ENCODE results near the gene FRYL. TPM values are rescaled to one million over a fixed set of nuclear protein-coding genes. Genes with fewer than 3 reads are reported as not detected.

Gene FRYL
- total and polyA plus RNA-seq, 2 of the 13 experiments (the other 11 are each of a cell fraction or from before 2014, with no cell fraction given), result 9.7 to 19.6 TPM

- 0 out of 2 replicates have a peak, but pooled peaks have one; percentile 32 for TF ChIP-seq CEBPB (IDR thresholded peaks at IDR 0.05; ENCODE audit: borderline replicate concordance, low read depth, low read length)
- TF ChIP-seq GPBP1L1 (CRISPR knock-in tag; IDR thresholded peaks at IDR 0.05), result no peak
- TF ChIP-seq CCDC6 (CRISPR knock-in tag; IDR thresholded peaks at IDR 0.05), result no peak
Measured at GRCh38 chr4:48493452-48494100, 286.5 kb downstream of the FRYL start.

DNA sequence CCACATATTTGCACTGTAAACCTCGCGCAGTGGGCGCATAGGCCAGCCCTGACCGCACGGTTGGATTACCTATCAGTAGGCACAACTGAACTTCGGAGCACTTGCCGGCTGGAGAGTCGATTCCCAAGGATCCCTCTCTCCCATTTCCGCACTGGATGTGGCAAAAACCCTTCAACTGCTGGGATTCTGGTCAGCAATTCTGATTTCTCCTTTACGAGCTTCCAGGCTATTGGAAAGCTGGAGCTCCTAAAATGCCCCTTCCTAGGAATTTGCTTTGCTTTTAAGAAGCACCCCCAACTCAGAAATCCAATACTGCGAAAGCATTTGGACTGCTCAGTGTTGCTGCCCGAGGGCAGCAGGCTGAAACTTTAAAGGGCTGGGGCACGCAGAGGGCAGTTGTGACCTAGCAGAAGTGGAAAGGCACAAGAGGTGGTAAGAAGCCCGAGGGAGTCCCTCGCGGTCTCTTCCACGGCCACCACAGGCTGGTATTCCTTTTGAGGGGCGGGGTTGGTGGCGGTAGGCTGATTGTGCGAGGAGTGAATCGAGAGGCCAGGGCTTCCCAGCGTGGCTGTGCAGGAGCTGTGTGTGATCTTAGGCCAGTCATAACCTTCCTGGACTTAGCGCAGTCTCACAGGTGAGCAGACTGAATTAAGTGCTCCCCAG is 288.4 kb downstream of the FRYL start:
- BruUV-seq (replicated peaks), result no TSS peak
- ChIA-PET CTCF (ENCODE audit: low intra/inter-chr PET ratio, low total read pairs) (no interaction called here), POLR2A (no interaction called here)
- no peak overlapping the region for H3K4me3 ChIP-seq (replicated peaks in 1 of 3; ENCODE audit: insufficient read depth in 1 of 3, low read depth in 2 of 3, low read length in 3 of 3)
- H3K4me2 ChIP-seq (ENCODE audit: low read depth, low read length), result no peak overlapping the region
- 77% methylated on average over 17 of the region's 23 CpGs for WGBS (ENCODE audit: low lambda C conversion rate)
- DNase-seq (ENCODE audit: low spot score) (no peak), ATAC-seq (peak; percentile 17; the same call in 2 of the 3 replicates), FAIRE-seq (no peak)
- H3K4me1 ChIP-seq (ENCODE audit: insufficient read depth, low read length), result no peaks in the 10 kb centered on the region
- no peaks in the 10 kb centered on the region for H4K20me1 ChIP-seq (ENCODE audit: insufficient read depth, low read length)
- no peak overlapping the region for H3K27ac ChIP-seq (ENCODE audit: extremely low read length, insufficient read depth, low read length)
- no peak overlapping the region for H2AFZ ChIP-seq (ENCODE audit: low read length)
- in situ Hi-C loops (cut with HindIII; ENCODE audit: extremely low pct_ligation_motif_present, low pct_unique_long_range_greater_than_20kb), result no loop called here
- H3K9ac ChIP-seq (ENCODE audit: insufficient read depth, low read depth, low read length), result no peak overlapping the region
- H3K79me2 ChIP-seq (ENCODE audit: insufficient read depth, low read length), result no peaks in the 10 kb centered on the region
- no peaks in the 10 kb centered on the region for H3K36me3 ChIP-seq (replicated peaks in 1 of 2; ENCODE audit: control insufficient read depth in 1 of 2, insufficient read depth in 2 of 2, low read length in 2 of 2)
- H3K27me3 ChIP-seq (ENCODE audit: control insufficient read depth in 1 of 2, insufficient read depth in 2 of 2, low read length in 2 of 2), result peaks cover 0 to 6% of the 10 kb centered on the region in 2 experiments; a peak in 3 of 5 replicates
- intact Hi-C loops (cut with micrococcal nuclease; ENCODE audit: unreplicated experiment), result no loop called here
- no peaks in the 10 kb centered on the region for H3K9me3 ChIP-seq (ENCODE audit: low read length)
- TF ChIP-seq ZNF558 (CRISPR knock-in tag; IDR thresholded peaks at IDR 0.05; ENCODE audit: borderline replicate concordance) (no peak), MIXL1 (CRISPR knock-in tag; IDR thresholded peaks at IDR 0.05) (no peak), ZNF253 (CRISPR knock-in tag; IDR thresholded peaks at IDR 0.05; ENCODE audit: borderline replicate concordance) (no peak), MBNL3 (CRISPR knock-in tag; conservative IDR thresholded peaks at IDR 0.05) (no peak), ZNF256 (CRISPR knock-in tag; conservative IDR thresholded peaks at IDR 0.05) (no peak), AKAP8 (CRISPR knock-in tag; IDR thresholded peaks at IDR 0.05) (no peak), TEAD3 (CRISPR knock-in tag; optimal IDR thresholded peaks at IDR 0.05; ENCODE audit: borderline replicate concordance) (no peak), SAFB2 (CRISPR knock-in tag; IDR thresholded peaks at IDR 0.05; ENCODE audit: borderline replicate concordance, low read depth) (no peak)
- TF ChIP-seq, protein P1, sequence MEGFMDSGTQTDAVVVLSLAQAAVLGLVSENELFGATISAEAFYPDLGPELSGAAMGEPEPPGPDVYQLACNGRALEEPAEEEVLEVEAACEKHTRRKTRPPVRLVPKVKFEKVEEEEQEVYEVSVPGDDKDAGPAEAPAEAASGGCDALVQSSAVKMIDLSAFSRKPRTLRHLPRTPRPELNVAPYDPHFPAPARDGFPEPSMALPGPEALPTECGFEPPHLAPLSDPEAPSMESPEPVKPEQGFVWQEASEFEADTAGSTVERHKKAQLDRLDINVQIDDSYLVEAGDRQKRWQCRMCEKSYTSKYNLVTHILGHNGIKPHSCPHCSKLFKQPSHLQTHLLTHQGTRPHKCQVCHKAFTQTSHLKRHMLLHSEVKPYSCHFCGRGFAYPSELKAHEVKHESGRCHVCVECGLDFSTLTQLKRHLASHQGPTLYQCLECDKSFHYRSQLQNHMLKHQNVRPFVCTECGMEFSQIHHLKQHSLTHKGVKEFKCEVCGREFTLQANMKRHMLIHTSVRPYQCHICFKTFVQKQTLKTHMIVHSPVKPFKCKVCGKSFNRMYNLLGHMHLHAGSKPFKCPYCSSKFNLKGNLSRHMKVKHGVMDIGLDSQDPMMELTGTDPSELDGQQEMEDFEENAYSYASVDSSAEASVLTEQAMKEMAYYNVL (CRISPR knock-in tag; IDR thresholded peaks at IDR 0.05; ENCODE audit: borderline replicate concordance), result no peak

More at GRCh38 chr4:48493452-48494100, 286.5 kb downstream of the FRYL start:
- H4K20me1 ChIP-seq (ENCODE audit: insufficient read depth, low read length), result no peaks in the 10 kb centered on the region
- 29% methylated on average over 4 of the region's 4 CpGs for WGBS (ENCODE audit: low lambda C conversion rate)
- DNase-seq (ENCODE audit: low spot score), result no peak
- BruUV-seq (replicated peaks), result no TSS peak
- ChIA-PET POLR2A (no interaction called here), CTCF (ENCODE audit: low intra/inter-chr PET ratio, low total read pairs) (no interaction called here)
- in situ Hi-C loops (cut with HindIII; ENCODE audit: extremely low pct_ligation_motif_present, low pct_unique_long_range_greater_than_20kb) (no loop called here), intact Hi-C loops (cut with micrococcal nuclease; ENCODE audit: unreplicated experiment) (no loop called here)
- H3K36me3 ChIP-seq (replicated peaks in 1 of 2; ENCODE audit: control insufficient read depth in 1 of 2, insufficient read depth in 2 of 2, low read length in 2 of 2), result no peaks in the 10 kb centered on the region
- no peaks in the 10 kb centered on the region for H3K4me1 ChIP-seq (ENCODE audit: insufficient read depth, low read length)
- H3K4me2 ChIP-seq (ENCODE audit: low read depth, low read length), result no peak overlapping the region
- H3K27ac ChIP-seq (ENCODE audit: extremely low read length, insufficient read depth, low read length), result no peak overlapping the region
- no peaks in the 10 kb centered on the region for H3K9me3 ChIP-seq (ENCODE audit: low read length)
- H3K27me3 ChIP-seq (ENCODE audit: control insufficient read depth in 1 of 2, insufficient read depth in 2 of 2, low read length in 2 of 2), result peaks cover 0 to 6% of the 10 kb centered on the region in 2 experiments; a peak in 3 of 5 replicates
- no peak for ATAC-seq
- no peak overlapping the region for H3K4me3 ChIP-seq (replicated peaks in 1 of 3; ENCODE audit: insufficient read depth in 1 of 3, low read depth in 2 of 3, low read length in 3 of 3)
- no peak overlapping the region for H2AFZ ChIP-seq (ENCODE audit: low read length)
- H3K9ac ChIP-seq (ENCODE audit: insufficient read depth, low read depth, low read length), result no peak overlapping the region
- no peak for FAIRE-seq
- H3K79me2 ChIP-seq (ENCODE audit: insufficient read depth, low read length), result no peaks in the 10 kb centered on the region

All from HepG2 (cell line).